Endodermal cell (in vitro differentiated cells): ENCODE measurements around the gene DDIT4. TPM values are rescaled to one million over a fixed set of nuclear protein-coding genes. Genes with fewer than 3 reads are reported as not detected.
"Not testable (repeated sequence)": the region's sequence is repeated elsewhere in the genome, so short reads cannot be mapped to it uniquely, and the experiment has no call there.

Experiments
- DNase-seq: peaks from one replicate; pipeline ENCODE4 v3.0.0-alpha.2; 2017
- H3K27ac ChIP-seq: 2 replicates; pipeline ENCODE4 v1.5.1; 2013; ENCODE audit warnings: mild to moderate bottlenecking, low read depth, low read length, moderate library complexity
- H3K27me3 ChIP-seq: 2 replicates; pipeline ENCODE4 v1.6.1; 2013; ENCODE audit warnings: mild to moderate bottlenecking, low read length, moderate library complexity; ENCODE audit not compliant: insufficient read depth, control insufficient read depth, poor library complexity, severe bottlenecking
- H3K36me3 ChIP-seq: 2 replicates; pipeline ENCODE4 v1.7.0; 2013; ENCODE audit warnings: mild to moderate bottlenecking, low read length, moderate library complexity; ENCODE audit not compliant: control insufficient read depth, insufficient read depth
- H3K4me1 ChIP-seq: one replicate; pipeline ENCODE4 v1.7.0; 2013; ENCODE audit warnings: low read length; ENCODE audit not compliant: control insufficient read depth, insufficient read depth
- H3K4me3 ChIP-seq: 2 replicates; pipeline ENCODE4 v1.5.1; 2013; ENCODE audit warnings: mild to moderate bottlenecking, low read length, moderate library complexity
- H3K9ac ChIP-seq: 2 replicates; pipeline ENCODE4 v1.6.1; 2013; ENCODE audit warnings: mild to moderate bottlenecking, low read length, moderate library complexity; ENCODE audit not compliant: poor library complexity, severe bottlenecking; ENCODE audit errors: extremely low read depth
- H3K9me3 ChIP-seq: 2 replicates; pipeline ENCODE4 v1.6.1; 2013; ENCODE audit warnings: mild to moderate bottlenecking, low read length, moderate library complexity; ENCODE audit not compliant: control insufficient read depth
- H3K27ac Mint-ChIP-seq: 2 replicates; pipeline ENCODE4 v1.8.0; 2020; ENCODE audit warnings: mixed read lengths
- H3K27me3 Mint-ChIP-seq: 2 replicates; pipeline ENCODE4 v1.8.0; 2021; ENCODE audit warnings: mild to moderate bottlenecking, mixed read lengths; ENCODE audit not compliant: insufficient read depth
- H3K36me3 Mint-ChIP-seq: 2 replicates; pipeline ENCODE4 v1.8.0; 2020; ENCODE audit warnings: low read depth, mixed read lengths
- H3K4me1 Mint-ChIP-seq: 2 replicates; pipeline ENCODE4 v1.8.0; 2020; ENCODE audit warnings: mixed read lengths
- H3K4me3 Mint-ChIP-seq: 2 replicates; pipeline ENCODE4 v1.8.0; 2020; ENCODE audit warnings: mild to moderate bottlenecking, moderate library complexity, mixed read lengths
- H3K9me3 Mint-ChIP-seq: 2 replicates; pipeline ENCODE4 v1.8.0; 2020; ENCODE audit warnings: mild to moderate bottlenecking, mixed read lengths
- WGBS, 2 experiments: methylation state at CpG; one replicate each; pipeline versions ENCODE4 v1.1.5 to v1.1.7; 2013; ENCODE audit warnings: missing lambda C conversion rate in 2 of 2, mixed read lengths in 1 of 2; ENCODE audit not compliant: insufficient coverage in 1 of 2, insufficient read length in 1 of 2; 5-methylcytosine and 5-hydroxymethylcytosine counted together
- total RNA-seq, 2 donors: library from RNA; stranded (reverse); fragmentation: NEBNext Ultra II Directional in 1 of 2; extraction: Animal tissue kit (Norgen Biotek cat#: 25700) in 1 of 2; gene quantifications; 2 replicates in 1 of 2; 3 replicates in 1 of 2; pipeline ENCODE4 v1.2.1, GENCODE V29; 2021
- TF ChIP-seq, protein P1 (sequence below): fragments of 200-600 bp; sonication (generic); conservative IDR thresholded peaks from 2 replicates; pipeline ENCODE4 v1.5.0; 2021; ENCODE audit warnings: antibody characterized with exemption, mild to moderate bottlenecking

Gene DDIT4
- total RNA-seq, 2 donors from 2014 or later, result 20.5 to 30.2 TPM

DNA sequence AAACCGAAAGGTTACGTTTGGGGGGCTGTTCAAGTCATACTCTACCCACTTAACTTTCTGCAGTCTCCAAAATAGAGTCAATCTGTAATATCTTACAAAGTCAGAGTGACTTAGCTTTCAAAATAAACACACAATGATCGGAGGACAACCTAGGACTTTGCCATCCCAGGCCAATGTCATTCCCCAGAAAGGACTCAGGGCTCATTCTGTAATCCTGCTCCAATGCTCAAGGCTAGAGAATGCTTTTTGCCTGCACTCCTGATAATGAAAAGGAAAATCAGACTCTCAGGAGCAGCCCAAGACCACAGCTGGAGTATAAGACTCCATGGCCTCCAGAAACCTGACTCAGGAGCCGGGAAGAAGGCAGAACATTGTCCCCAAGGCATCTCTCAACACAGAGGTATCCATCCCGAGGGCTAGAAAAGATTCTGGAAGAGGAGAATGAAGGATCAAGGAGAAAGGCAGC, 29.1 kb upstream of the DDIT4 start:
- no peaks in the 10 kb centered on the region for H3K9me3 ChIP-seq
- TF ChIP-seq, protein P1, sequence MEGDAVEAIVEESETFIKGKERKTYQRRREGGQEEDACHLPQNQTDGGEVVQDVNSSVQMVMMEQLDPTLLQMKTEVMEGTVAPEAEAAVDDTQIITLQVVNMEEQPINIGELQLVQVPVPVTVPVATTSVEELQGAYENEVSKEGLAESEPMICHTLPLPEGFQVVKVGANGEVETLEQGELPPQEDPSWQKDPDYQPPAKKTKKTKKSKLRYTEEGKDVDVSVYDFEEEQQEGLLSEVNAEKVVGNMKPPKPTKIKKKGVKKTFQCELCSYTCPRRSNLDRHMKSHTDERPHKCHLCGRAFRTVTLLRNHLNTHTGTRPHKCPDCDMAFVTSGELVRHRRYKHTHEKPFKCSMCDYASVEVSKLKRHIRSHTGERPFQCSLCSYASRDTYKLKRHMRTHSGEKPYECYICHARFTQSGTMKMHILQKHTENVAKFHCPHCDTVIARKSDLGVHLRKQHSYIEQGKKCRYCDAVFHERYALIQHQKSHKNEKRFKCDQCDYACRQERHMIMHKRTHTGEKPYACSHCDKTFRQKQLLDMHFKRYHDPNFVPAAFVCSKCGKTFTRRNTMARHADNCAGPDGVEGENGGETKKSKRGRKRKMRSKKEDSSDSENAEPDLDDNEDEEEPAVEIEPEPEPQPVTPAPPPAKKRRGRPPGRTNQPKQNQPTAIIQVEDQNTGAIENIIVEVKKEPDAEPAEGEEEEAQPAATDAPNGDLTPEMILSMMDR, result no peak
- Mint-ChIP-seq H3K27ac (no peak overlapping the region), H3K36me3 (no peaks in the 10 kb centered on the region), H3K9me3 (no peaks in the 10 kb centered on the region), H3K4me1 (peaks cover 35% of the 10 kb centered on the region), H3K27me3 (no peaks in the 10 kb centered on the region), H3K4me3 (no peak overlapping the region)
- no peaks in the 10 kb centered on the region for H3K27me3 ChIP-seq
- no peaks in the 10 kb centered on the region for H3K36me3 ChIP-seq
- WGBS, 2 experiments, result 71 to 88% methylated on average over 2 to 5 of the region's 5 CpGs
- no peak overlapping the region for H3K4me3 ChIP-seq
- no peak overlapping the region for H3K9ac ChIP-seq
- H3K27ac ChIP-seq, result no peak overlapping the region
- DNase-seq, result no peak
- peaks cover 21% of the 10 kb centered on the region for H3K4me1 ChIP-seq

- Histone ChIP-seq H3K9ac (no peak overlapping the region), H3K36me3 (no peaks in the 10 kb centered on the region), H3K27ac (no peak overlapping the region), H3K4me1 (peaks cover 21% of the 10 kb centered on the region), H3K4me3 (no peak overlapping the region), H3K27me3 (no peaks in the 10 kb centered on the region), H3K9me3 (no peaks in the 10 kb centered on the region)
- WGBS, 2 experiments, result 87 to 93% methylated on average over 3 of the region's 3 CpGs
- DNase-seq, result no peak
- Mint-ChIP-seq H3K4me3 (no peak overlapping the region), H3K27me3 (no peaks in the 10 kb centered on the region), H3K36me3 (no peaks in the 10 kb centered on the region), H3K4me1 (peaks cover 35% of the 10 kb centered on the region), H3K27ac (no peak overlapping the region), H3K9me3 (no peaks in the 10 kb centered on the region)
- TF ChIP-seq, protein P1, result no peak
These were observed 27.7 kb upstream of the DDIT4 start for GRCh38 chr10:72245949-72246525.

GRCh38 chr10:72248468-72249151, 25.1 kb upstream of the DDIT4 start:
- no peaks in the 10 kb centered on the region for H3K36me3 ChIP-seq
- Mint-ChIP-seq H3K9me3 (no peaks in the 10 kb centered on the region), H3K27me3 (no peaks in the 10 kb centered on the region), H3K4me1 (peaks cover 30% of the 10 kb centered on the region), H3K4me3 (peak overlapping the region; percentile 32), H3K27ac (peak overlapping the region; percentile 89), H3K36me3 (no peaks in the 10 kb centered on the region)
- WGBS, 2 experiments, result 39 to 53% methylated on average over 4 to 10 of the region's 10 CpGs
- no peaks in the 10 kb centered on the region for H3K27me3 ChIP-seq
- H3K9ac ChIP-seq, result no peak overlapping the region
- no peaks in the 10 kb centered on the region for H3K9me3 ChIP-seq
- H3K4me3 ChIP-seq, result peak overlapping the region; percentile 56
- DNase-seq, result peak; percentile 85
- TF ChIP-seq, protein P1, result no peak
- peak overlapping the region; percentile 77 for H3K27ac ChIP-seq
- peaks cover 20% of the 10 kb centered on the region for H3K4me1 ChIP-seq

GRCh38 chr10:72249176-72249862, 24.4 kb upstream of the DDIT4 start:
- H3K4me3 Mint-ChIP-seq, H3K27ac Mint-ChIP-seq, H3K27ac ChIP-seq, DNase-seq, H3K9ac ChIP-seq, H3K36me3 ChIP-seq, H3K27me3 Mint-ChIP-seq, H3K9me3 ChIP-seq, H3K36me3 Mint-ChIP-seq, H3K4me3 ChIP-seq, H3K27me3 ChIP-seq, H3K9me3 Mint-ChIP-seq: not testable (repeated sequence)
- H3K4me1 Mint-ChIP-seq, result peaks cover 28% of the 10 kb centered on the region
- peaks cover 13% of the 10 kb centered on the region for H3K4me1 ChIP-seq
- WGBS, 2 experiments, result 92 to 95% methylated on average over 15 to 17 of the region's 17 CpGs
